GM21723 (cell line): Measurements from ENCODE around the gene DIP2B.
"Not testable (repeated sequence)": the region's sequence is repeated elsewhere in the genome, so short reads cannot be mapped to it uniquely, and the experiment has no call there.

ENCODE experiments used
- ATAC-seq: cut with Tn5 transposase; IDR thresholded peaks from one replicate; pipeline ENCODE4 v1.9.1; 2021; ENCODE audit warnings: mild to moderate bottlenecking, moderate library complexity; ENCODE audit not compliant: unreplicated experiment

DIP2B gene

GRCh38 chr12:50504798-50505674 lies at the start of gene DIP2B:
Gene DIP2B (plus strand): TSS chr12:50504985. CDS start chr12:50505141, 156 bp downstream.
- peak; percentile 80 for ATAC-seq

- ATAC-seq = no peak
Observed at GRCh38 chr12:50458606-50459005, 46.2 kb upstream of the DIP2B start.

GRCh38 chr12:50467439-50467838 lies 37.3 kb upstream of the DIP2B start:
- ATAC-seq = no peak

GRCh38 chr12:50477241-50477832 lies 27.4 kb upstream of the DIP2B start:
- ATAC-seq = no peak

GRCh38 chr12:50482571-50482970 lies 22.2 kb upstream of the DIP2B start:
- no peak for ATAC-seq

GRCh38 chr12:50483488-50483887 lies 21.3 kb upstream of the DIP2B start:
- no peak for ATAC-seq

GRCh38 chr12:50488801-50489200 lies 16.0 kb upstream of the DIP2B start:
- ATAC-seq = no peak

GRCh38 chr12:50498119-50498518 lies 6.7 kb upstream of the DIP2B start:
- not testable (repeated sequence) for ATAC-seq

GRCh38 chr12:50505675-50506530 lies 1.1 kb downstream of the DIP2B start:
- ATAC-seq = no peak

- no peak for ATAC-seq
Observed at GRCh38 chr12:50506753-50507473, 2.1 kb downstream of the DIP2B start.

GRCh38 chr12:50507474-50507838 lies 2.7 kb downstream of the DIP2B start:
- ATAC-seq = no peak

GRCh38 chr12:50507930-50508329 lies 3.1 kb downstream of the DIP2B start:
- ATAC-seq = no peak

- ATAC-seq = no peak
Observed at GRCh38 chr12:50508414-50508813, 3.6 kb downstream of the DIP2B start.

- ATAC-seq = no peak
Observed at GRCh38 chr12:50508970-50509663, 4.3 kb downstream of the DIP2B start.

GRCh38 chr12:50514526-50515276 lies 9.9 kb downstream of the DIP2B start:
- ATAC-seq = no peak

GRCh38 chr12:50515587-50515986 lies 10.8 kb downstream of the DIP2B start:
- ATAC-seq = no peak

- ATAC-seq = peak; percentile 64
Observed at GRCh38 chr12:50517421-50518048, 12.8 kb downstream of the DIP2B start.

- ATAC-seq = no peak
Observed at GRCh38 chr12:50518090-50518489, 13.3 kb downstream of the DIP2B start.

GRCh38 chr12:50519353-50519752 lies 14.6 kb downstream of the DIP2B start:
- ATAC-seq = no peak
